K562 (cell line): Measurements from ENCODE around the gene NEU1. TPM values are rescaled to one million over a fixed set of nuclear protein-coding genes. Genes with fewer than 3 reads are reported as not detected.
A peak's percentile ranks its signal among the peaks of the same experiment; 100 is the strongest.

Experiments
- ATAC-seq: fragments of 200-7000 bp; cut with Tn5 transposase; 3 replicates; pipeline ENCODE4 v1.9.1; 2020; ENCODE audit warnings: moderate library complexity
- BruUV-seq: library from RNA; stranded (reverse); fragments of 400-500 nt; replicated peaks from 2 replicates; lab custom pipeline; 2021; lab: Mats Ljungman, UMichigan
- CTCF ChIA-PET: fragments of 300-600 bp; formaldehyde crosslinking; extraction: SDS; loops from one replicate; lab custom pipeline; 2021; ENCODE audit warnings: low intra/inter-chr PET ratio; lab: Yijun Ruan, JAX
- POLR2A ChIA-PET: fragments of 300-600, 350-650 bp; sonication (Branson Sonifier 250); formaldehyde crosslinking; extraction: SDS; loops from one replicate; lab custom pipeline; 2021; ENCODE audit warnings: antibody characterized with exemption, inconsistent platforms; lab: Yijun Ruan, JAX
- DNase-seq, 4 experiments: peaks; one replicate each; pipeline versions ENCODE4 v3.0.0 to v3.0.0-alpha.2; 2011 to 2018; ENCODE audit warnings: low spot score in 3 of 4, mixed read lengths in 3 of 4; ENCODE audit errors: extremely low read depth in 1 of 4
- FAIRE-seq: peaks from 2 replicates; lab custom pipeline; 2011; peaks lifted over from hg19 to GRCh38; lab: Jason Lieb, UNC
- H2AFZ ChIP-seq: 2 replicates; pipeline ENCODE4 v1.6.0; 2011; ENCODE audit warnings: low read depth, low read length, control low read depth, inconsistent platforms
- H3K27ac ChIP-seq: fragments of 200-600 bp; 3 replicates; pipeline ENCODE4 v1.8.0; 2011; ENCODE audit warnings: low read depth, mild to moderate bottlenecking, control low read depth, inconsistent platforms, low read length, moderate library complexity, mixed read lengths; ENCODE audit errors: extremely low read depth
- H3K27me3 ChIP-seq, 2 experiments: fragments of 300-600 bp in 1 of 2; 2 replicates in 1 of 2; 3 replicates in 1 of 2; pipeline versions ENCODE4 v1.6.0 to v1.8.0; 2011; ENCODE audit warnings: inconsistent platforms in 2 of 2, low read length in 2 of 2, mild to moderate bottlenecking in 1 of 2, mixed read lengths in 1 of 2, moderate library complexity in 1 of 2; ENCODE audit not compliant: control insufficient read depth in 2 of 2, insufficient read depth in 2 of 2
- H3K36me3 ChIP-seq: fragments of 300-600 bp; 3 replicates; pipeline ENCODE4 v1.8.0; 2011; ENCODE audit warnings: mild to moderate bottlenecking, low read length, inconsistent platforms; ENCODE audit not compliant: control insufficient read depth, insufficient read depth
- H3K4me1 ChIP-seq, 2 experiments: fragments of 200-600 bp in 1 of 2; replicated peaks in 1 of 2; 2 replicates in 1 of 2; 3 replicates in 1 of 2; pipeline versions ENCODE4 v1.5.1 to v1.8.0; 2011; ENCODE audit warnings: inconsistent platforms in 2 of 2, low read length in 2 of 2, mild to moderate bottlenecking in 1 of 2, mixed read lengths in 1 of 2, moderate library complexity in 1 of 2; ENCODE audit not compliant: control insufficient read depth in 2 of 2, insufficient read depth in 2 of 2
- H3K4me2 ChIP-seq: 2 replicates; pipeline ENCODE4 v1.6.1; 2011; ENCODE audit warnings: low read length, control low read depth, inconsistent platforms, mixed read lengths; ENCODE audit not compliant: insufficient read depth
- H3K4me3 ChIP-seq: fragments of 200-600 bp; sonication (generic), shearing (Covaris generic); 2 replicates; pipeline ENCODE4 v1.5.1; 2016; ENCODE audit warnings: control low read depth, inconsistent platforms
- H3K79me2 ChIP-seq: fragments of 200-600 bp; 3 replicates; pipeline ENCODE4 v1.8.0; 2011; ENCODE audit warnings: low read length, inconsistent platforms; ENCODE audit not compliant: control insufficient read depth, insufficient read depth
- H3K9ac ChIP-seq, 2 experiments: 2 replicates each; pipeline versions ENCODE4 v1.6.0 to v1.6.1; 2011; ENCODE audit warnings: low read depth in 2 of 2, low read length in 2 of 2, control low read depth in 1 of 2, inconsistent platforms in 1 of 2, mild to moderate bottlenecking in 1 of 2, mixed read lengths in 1 of 2; ENCODE audit not compliant: insufficient read depth in 1 of 2
- H3K9me1 ChIP-seq: one replicate; pipeline ENCODE4 v1.6.0; 2011; ENCODE audit warnings: inconsistent platforms, mild to moderate bottlenecking, low read length, moderate library complexity; ENCODE audit not compliant: control insufficient read depth, insufficient read depth
- H3K9me3 ChIP-seq: replicated peaks from 2 replicates; pipeline ENCODE4 v1.5.1; 2011; ENCODE audit warnings: low read depth, low read length, inconsistent platforms; ENCODE audit not compliant: control insufficient read depth, insufficient read depth
- H4K20me1 ChIP-seq: replicated peaks from 2 replicates; pipeline ENCODE4 v1.6.1; 2011; ENCODE audit warnings: low read length, inconsistent platforms, mixed read lengths; ENCODE audit not compliant: control insufficient read depth, insufficient read depth
- FOXM1 ChIP-seq, 2 experiments: fragments of 450-650 bp in 1 of 2; sonication (generic) in 1 of 2; formaldehyde crosslinking in 1 of 2; IDR thresholded peaks; 2 replicates each; pipeline versions ENCODE4 v1.6.1 to v1.9.0; 2017 to 2022; ENCODE audit warnings: low read depth in 2 of 2, mild to moderate bottlenecking in 2 of 2, missing genetic modification reagents in 1 of 2, moderate library complexity in 1 of 2
- KDM5B ChIP-seq: fragments of 200-600 bp; sonication (generic); IDR thresholded peaks from 2 replicates; pipeline ENCODE4 v1.6.1; 2012; ENCODE audit warnings: low read depth, mild to moderate bottlenecking, moderate library complexity, low read length, control low read depth, inconsistent platforms; ENCODE audit not compliant: insufficient replicate concordance
- NBN ChIP-seq: fragments of 450-650 bp; IDR thresholded peaks from 2 replicates; pipeline ENCODE4 v1.6.1; 2016; ENCODE audit warnings: low read depth, mild to moderate bottlenecking
- POLR2A ChIP-seq: fragments of 450-650 bp; conservative IDR thresholded peaks from 2 replicates; pipeline ENCODE4 v1.6.1; 2016
- SAP30 ChIP-seq: fragments of 200-600 bp; sonication (generic); IDR thresholded peaks from 2 replicates; pipeline ENCODE4 v1.6.1; 2012; ENCODE audit warnings: borderline replicate concordance, low read depth, mild to moderate bottlenecking, moderate library complexity, low read length, control low read depth, inconsistent platforms; ENCODE audit not compliant: insufficient read depth, poor library complexity, severe bottlenecking
- WGBS: fragments of 100-300 bp; shearing (Covaris generic); methylation state at CpG from one replicate; pipeline ENCODE4 v1.1.6; 2016; ENCODE audit warnings: low coverage, mixed read lengths; ENCODE audit not compliant: insufficient coverage; ENCODE audit errors: missing lambda C conversion rate; 5-methylcytosine and 5-hydroxymethylcytosine counted together
- in situ Hi-C: fragments of 300-500 bp; cut with MboI; formaldehyde crosslinking; loops from 4 replicates; pipeline ENCODE4 v1.15.0; 2018; ENCODE audit warnings: inconsistent platforms, mixed read lengths
- intact Hi-C: fragments of 100-400 bp; cut with micrococcal nuclease; formaldehyde crosslinking; loops from 2 replicates; pipeline ENCODE4 v1.14.2; 2022
- polyA plus RNA-seq, 8 experiments: library from polyadenylated mRNA; depleted of rRNA in 4 of 8; stranded (reverse) in 5 of 8; unstranded in 3 of 8; fragments of >200 nt; fragmentation: Nextera tagmentation in 2 of 8; fragmentation: Illumina TruSeq in 1 of 8; extraction: Ambion mirVana in 2 of 8; extraction: Trizol in 1 of 8; gene quantifications; 2 replicates each; pipeline versions ENCODE4 v1.2.1 to v1.2.3, GENCODE V29; 2011 to 2014; ENCODE audit warnings: inconsistent platforms in 1 of 8, missing spikeins in 1 of 8
- total RNA-seq, 7 experiments: library from RNA; depleted of rRNA in 6 of 7; stranded (reverse); fragments of >200 nt in 6 of 7; fragmentation: Illumina TruSeq in 2 of 7; extraction: Trizol in 2 of 7; gene quantifications; 2 replicates each; pipeline versions ENCODE4 v1.2.1 to v1.2.3, GENCODE V29; 2011 to 2021; ENCODE audit warnings: low replicate concordance in 1 of 7
- TF ChIP-seq, protein P1 (sequence below): conservative IDR thresholded peaks from 2 replicates; pipeline ENCODE4 v1.6.1; 2011; ENCODE audit warnings: low read depth, mild to moderate bottlenecking, low read length; ENCODE audit not compliant: control insufficient read depth
- TF ChIP-seq, protein P2 (sequence below), 2 experiments: IDR thresholded peaks; 2 replicates each; pipeline ENCODE4 v1.6.1; 2011; ENCODE audit warnings: borderline replicate concordance in 1 of 2, control low read depth in 1 of 2, low read depth in 1 of 2, low read length in 1 of 2, mild to moderate bottlenecking in 1 of 2, mixed read lengths in 1 of 2, moderate library complexity in 1 of 2; ENCODE audit not compliant: insufficient read depth in 1 of 2, insufficient read length in 1 of 2, poor library complexity in 1 of 2, severe bottlenecking in 1 of 2; ENCODE audit errors: extremely low read depth in 1 of 2
- TF ChIP-seq, protein P3 (sequence below): fragments of 250-450 bp; sonication (Bioruptor Pico); IDR thresholded peaks from 2 replicates; pipeline ENCODE4 v1.8.0; 2022; ENCODE audit warnings: moderate library complexity, mild to moderate bottlenecking, inconsistent platforms

Gene NEU1
- total and polyA plus RNA-seq, 9 of the 15 experiments (the other 6 are each of a cell fraction or from before 2014, with no cell fraction given): 14.8 to 67.8 (median 51.0) TPM

DNA sequence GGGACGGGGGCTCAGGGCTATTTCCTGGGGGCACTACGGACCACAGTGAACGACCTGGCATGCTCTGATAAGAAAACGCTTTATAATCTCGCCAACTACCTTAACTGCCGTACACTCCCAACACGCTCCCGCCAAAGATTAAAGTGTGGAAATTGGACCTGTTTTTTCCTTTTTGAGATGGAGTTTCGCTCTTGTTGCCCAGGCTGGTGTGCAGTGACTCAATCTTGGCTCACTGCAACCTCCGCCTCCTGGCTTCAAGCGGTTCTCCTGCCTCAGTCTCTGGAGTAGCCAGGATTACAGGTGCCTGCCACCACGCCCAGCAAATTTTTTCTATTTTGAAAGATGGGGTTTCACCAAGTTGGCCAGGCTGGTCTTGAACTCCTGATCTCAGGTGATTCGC lies 16.5 kb upstream of the NEU1 start:
- 47% methylated on average over 13 of the region's 13 CpGs for WGBS
- in situ Hi-C loops (no loop called here), intact Hi-C loops (no loop called here)
- no peaks in the 10 kb centered on the region for H4K20me1 ChIP-seq
- ChIA-PET CTCF (no interaction called here), POLR2A (interaction anchor here (1.7 kb wide), 1 partner anchor 44 kb away, joined by 4 read pairs; no protein-coding TSS in a partner anchor)
- ATAC-seq: no peak
- FAIRE-seq: peak; percentile 71
- H3K36me3 ChIP-seq: peaks cover 45% of the 10 kb centered on the region; the same call in 2 of the 3 replicates
- no peak overlapping the region for H2AFZ ChIP-seq
- H3K4me1 ChIP-seq: peaks cover 0 to 31% of the 10 kb centered on the region in 2 experiments; a peak in 3 of 5 replicates
- H3K9me3 ChIP-seq: no peaks in the 10 kb centered on the region
- H3K4me3 ChIP-seq: no peak overlapping the region
- BruUV-seq: no TSS peak
- no peak overlapping the region for H3K27ac ChIP-seq
- no peak overlapping the region for H3K4me2 ChIP-seq
- no peaks in the 10 kb centered on the region for H3K27me3 ChIP-seq
- DNase-seq: no peak
- H3K79me2 ChIP-seq: no peaks in the 10 kb centered on the region
- H3K9ac ChIP-seq: peak overlapping the region in 1 of 2 experiments; percentile 55; a peak in 1 of 4 replicates
- no peaks in the 10 kb centered on the region for H3K9me1 ChIP-seq
- TF ChIP-seq, protein P1, sequence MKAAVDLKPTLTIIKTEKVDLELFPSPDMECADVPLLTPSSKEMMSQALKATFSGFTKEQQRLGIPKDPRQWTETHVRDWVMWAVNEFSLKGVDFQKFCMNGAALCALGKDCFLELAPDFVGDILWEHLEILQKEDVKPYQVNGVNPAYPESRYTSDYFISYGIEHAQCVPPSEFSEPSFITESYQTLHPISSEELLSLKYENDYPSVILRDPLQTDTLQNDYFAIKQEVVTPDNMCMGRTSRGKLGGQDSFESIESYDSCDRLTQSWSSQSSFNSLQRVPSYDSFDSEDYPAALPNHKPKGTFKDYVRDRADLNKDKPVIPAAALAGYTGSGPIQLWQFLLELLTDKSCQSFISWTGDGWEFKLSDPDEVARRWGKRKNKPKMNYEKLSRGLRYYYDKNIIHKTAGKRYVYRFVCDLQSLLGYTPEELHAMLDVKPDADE: no peak
- TF ChIP-seq, protein P2, sequence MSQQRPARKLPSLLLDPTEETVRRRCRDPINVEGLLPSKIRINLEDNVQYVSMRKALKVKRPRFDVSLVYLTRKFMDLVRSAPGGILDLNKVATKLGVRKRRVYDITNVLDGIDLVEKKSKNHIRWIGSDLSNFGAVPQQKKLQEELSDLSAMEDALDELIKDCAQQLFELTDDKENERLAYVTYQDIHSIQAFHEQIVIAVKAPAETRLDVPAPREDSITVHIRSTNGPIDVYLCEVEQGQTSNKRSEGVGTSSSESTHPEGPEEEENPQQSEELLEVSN (IDR thresholded peaks at IDR 0.05; ENCODE audit: borderline replicate concordance in 1 of 2, extremely low read depth in 1 of 2, insufficient read depth in 1 of 2, insufficient read length in 1 of 2, low read depth in 1 of 2, low read length in 1 of 2, poor library complexity in 1 of 2, severe bottlenecking in 1 of 2): no peak
- no peak for TF ChIP-seq SAP30
- 0 out of 2 replicates have a peak, but pooled peaks have one; percentile 26 for TF ChIP-seq POLR2A
- TF ChIP-seq, protein P3, sequence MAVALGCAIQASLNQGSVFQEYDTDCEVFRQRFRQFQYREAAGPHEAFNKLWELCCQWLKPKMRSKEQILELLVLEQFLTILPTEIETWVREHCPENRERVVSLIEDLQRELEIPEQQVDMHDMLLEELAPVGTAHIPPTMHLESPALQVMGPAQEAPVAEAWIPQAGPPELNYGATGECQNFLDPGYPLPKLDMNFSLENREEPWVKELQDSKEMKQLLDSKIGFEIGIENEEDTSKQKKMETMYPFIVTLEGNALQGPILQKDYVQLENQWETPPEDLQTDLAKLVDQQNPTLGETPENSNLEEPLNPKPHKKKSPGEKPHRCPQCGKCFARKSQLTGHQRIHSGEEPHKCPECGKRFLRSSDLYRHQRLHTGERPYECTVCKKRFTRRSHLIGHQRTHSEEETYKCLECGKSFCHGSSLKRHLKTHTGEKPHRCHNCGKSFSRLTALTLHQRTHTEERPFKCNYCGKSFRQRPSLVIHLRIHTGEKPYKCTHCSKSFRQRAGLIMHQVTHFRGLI: no peak
- no peak for TF ChIP-seq KDM5B
- no peak for TF ChIP-seq FOXM1 (IDR thresholded peaks at IDR 0.05; ENCODE audit: low read depth)
- TF ChIP-seq FOXM1 (CRISPR knock-in tag; IDR thresholded peaks at IDR 0.05; ENCODE audit: low read depth): no peak
- no peak for TF ChIP-seq NBN
- TF ChIP-seq, all 486 proteins: peak for 1
